GM18526 (cell line): Measurements from ENCODE around the gene SLC16A10.

Experiments
- POLR2A ChIP-seq: IDR thresholded peaks from 3 replicates; pipeline ENCODE4 v1.6.1; 2011; ENCODE audit not compliant: insufficient read length; ENCODE audit errors: extremely low read depth

SLC16A10 gene

GRCh38 chr6:111118826-111119225 lies 31.5 kb downstream of the SLC16A10 start:
- TF ChIP-seq POLR2A, result no peak

GRCh38 chr6:111119571-111120329 lies 32.4 kb downstream of the SLC16A10 start:
- no peak for TF ChIP-seq POLR2A

- no peak for TF ChIP-seq POLR2A
Measured at GRCh38 chr6:111121789-111122350, 34.6 kb downstream of the SLC16A10 start.

- TF ChIP-seq POLR2A, result no peak
Measured at GRCh38 chr6:111122458-111123286, 35.4 kb downstream of the SLC16A10 start.

GRCh38 chr6:111124406-111124805 lies 37.1 kb downstream of the SLC16A10 start:
- no peak for TF ChIP-seq POLR2A

GRCh38 chr6:111129013-111129412 lies 41.7 kb downstream of the SLC16A10 start:
- TF ChIP-seq POLR2A, result no peak

GRCh38 chr6:111147440-111147839 lies 60.1 kb downstream of the SLC16A10 start:
- no peak for TF ChIP-seq POLR2A

- TF ChIP-seq POLR2A, result no peak
Measured at GRCh38 chr6:111148110-111148509, 60.8 kb downstream of the SLC16A10 start.

GRCh38 chr6:111150577-111150976 lies 63.3 kb downstream of the SLC16A10 start:
- no peak for TF ChIP-seq POLR2A

GRCh38 chr6:111154981-111155380 lies 67.7 kb downstream of the SLC16A10 start:
- no peak for TF ChIP-seq POLR2A

GRCh38 chr6:111157412-111157811 lies 70.1 kb downstream of the SLC16A10 start:
- TF ChIP-seq POLR2A, result no peak

- TF ChIP-seq POLR2A, result no peak
Measured at GRCh38 chr6:111159633-111160032, 72.3 kb downstream of the SLC16A10 start.

GRCh38 chr6:111161650-111162049 lies 74.3 kb downstream of the SLC16A10 start:
- TF ChIP-seq POLR2A, result no peak

- no peak for TF ChIP-seq POLR2A
Measured at GRCh38 chr6:111162504-111162903, 75.2 kb downstream of the SLC16A10 start.

GRCh38 chr6:111171577-111172400 lies 84.5 kb downstream of the SLC16A10 start:
- no peak for TF ChIP-seq POLR2A
